NCI-H748 (cell line): ENCODE results near the gene MINAR2.

Experiments used
- DNase-seq: peaks from one replicate; lab custom pipeline; 2025; ENCODE audit not compliant: unreplicated experiment; lab: John Stamatoyannopoulos, UW

MINAR2 gene, protein sequence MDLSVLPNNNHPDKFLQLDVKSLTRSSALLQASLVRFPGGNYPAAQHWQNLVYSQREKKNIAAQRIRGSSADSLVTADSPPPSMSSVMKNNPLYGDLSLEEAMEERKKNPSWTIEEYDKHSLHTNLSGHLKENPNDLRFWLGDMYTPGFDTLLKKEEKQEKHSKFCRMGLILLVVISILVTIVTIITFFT

DNA sequence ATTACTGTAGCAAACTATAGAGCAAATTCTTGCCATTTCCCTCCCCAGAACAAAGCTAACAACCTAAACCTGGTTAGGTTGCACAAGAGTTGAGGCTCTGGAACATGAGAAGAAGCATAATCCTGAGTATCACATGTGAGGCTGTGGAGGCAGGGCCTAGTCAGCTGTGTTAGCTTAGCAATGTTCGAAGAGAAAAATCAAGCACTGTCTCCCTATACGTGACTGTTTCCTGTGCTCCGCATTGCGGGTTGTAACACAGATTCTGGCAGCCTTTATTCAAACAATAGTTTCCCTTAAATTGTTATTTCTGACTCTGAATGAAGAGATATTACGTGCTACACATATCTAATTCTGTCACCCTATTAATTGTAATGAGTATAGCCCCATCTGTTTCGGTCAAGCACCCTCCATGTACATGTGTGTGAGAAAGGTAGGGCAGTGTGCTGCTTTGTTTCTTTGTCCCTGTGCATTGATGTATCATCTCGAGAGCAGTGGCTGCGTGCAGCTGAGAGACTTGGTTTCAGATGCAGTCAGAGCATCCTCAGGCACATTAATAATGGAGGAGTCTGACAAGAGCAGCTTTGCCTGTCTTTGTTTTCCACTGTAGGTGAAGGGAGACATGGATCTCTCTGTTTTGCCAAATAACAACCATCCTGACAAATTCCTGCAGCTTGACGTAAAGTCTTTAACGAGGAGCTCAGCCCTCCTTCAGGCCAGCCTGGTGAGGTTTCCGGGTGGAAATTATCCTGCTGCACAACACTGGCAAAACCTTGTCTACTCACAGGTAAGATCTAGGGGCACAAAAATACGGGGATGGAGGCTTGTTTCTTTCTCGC lies at the start of gene MINAR2:
Gene MINAR2 (plus strand): TSS at position 523 of the 836 bp plus-strand sequence. CDS start 97 bp downstream, at position 620.
- DNase-seq, result peak; percentile 14

DNA sequence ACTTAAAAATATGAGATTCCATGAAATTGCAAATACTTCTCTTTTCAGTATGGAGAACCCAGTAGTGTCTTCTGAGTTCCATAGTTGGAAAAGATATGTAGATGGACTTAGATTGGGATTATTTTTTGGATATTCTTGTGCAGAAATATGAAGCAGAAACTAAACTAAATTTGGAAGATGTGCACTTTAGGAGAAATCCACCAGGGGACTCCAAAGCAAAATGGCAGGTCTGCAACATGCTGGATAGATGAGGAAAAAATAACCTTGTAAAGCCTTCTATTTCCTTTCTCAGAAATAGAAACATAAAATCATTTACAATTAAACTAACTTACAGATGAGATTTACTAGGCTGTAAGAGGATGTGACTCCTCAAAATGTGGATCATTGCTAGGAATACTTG lies 49.2 kb upstream of the MINAR2 start:
- DNase-seq, result no peak

DNA sequence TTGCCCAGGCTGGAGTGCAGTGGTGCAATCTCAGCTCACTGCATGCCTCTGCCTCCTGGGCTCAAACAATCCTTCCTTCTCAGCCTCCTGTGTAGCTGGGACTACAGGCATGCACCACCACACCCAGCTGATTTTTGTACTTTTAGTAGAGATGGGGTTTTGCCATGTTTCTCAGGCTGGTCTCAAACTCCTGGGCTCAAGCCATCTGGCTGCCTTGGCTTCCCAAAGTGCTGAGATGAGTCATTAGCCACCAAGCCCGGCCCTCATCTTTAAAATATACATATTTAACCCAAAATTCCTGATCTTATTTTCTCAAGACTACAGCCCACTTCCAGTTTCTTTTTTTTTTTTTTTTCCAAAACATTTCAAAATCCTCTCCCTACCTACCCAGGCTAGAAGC lies 31.7 kb upstream of the MINAR2 start:
- no peak for DNase-seq

DNA sequence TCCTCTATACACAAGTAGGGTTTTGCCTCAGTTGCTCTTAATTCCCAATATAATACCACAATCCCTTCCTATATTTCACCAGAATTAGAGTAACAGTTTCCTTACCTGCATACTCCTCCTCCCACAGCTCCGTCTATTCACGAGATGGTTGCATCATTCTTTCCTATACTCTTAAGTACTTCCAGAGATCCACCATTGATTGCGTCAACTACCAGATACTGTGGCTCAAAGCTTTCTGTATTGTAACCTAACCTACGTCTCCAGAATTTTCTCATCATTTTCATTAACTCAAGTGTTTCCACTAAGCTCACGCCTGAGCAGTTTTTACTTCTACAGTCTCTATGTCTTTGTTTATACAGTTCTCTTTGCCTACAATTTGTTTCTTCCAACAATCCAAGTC lies 31.2 kb upstream of the MINAR2 start:
- no peak for DNase-seq

DNA sequence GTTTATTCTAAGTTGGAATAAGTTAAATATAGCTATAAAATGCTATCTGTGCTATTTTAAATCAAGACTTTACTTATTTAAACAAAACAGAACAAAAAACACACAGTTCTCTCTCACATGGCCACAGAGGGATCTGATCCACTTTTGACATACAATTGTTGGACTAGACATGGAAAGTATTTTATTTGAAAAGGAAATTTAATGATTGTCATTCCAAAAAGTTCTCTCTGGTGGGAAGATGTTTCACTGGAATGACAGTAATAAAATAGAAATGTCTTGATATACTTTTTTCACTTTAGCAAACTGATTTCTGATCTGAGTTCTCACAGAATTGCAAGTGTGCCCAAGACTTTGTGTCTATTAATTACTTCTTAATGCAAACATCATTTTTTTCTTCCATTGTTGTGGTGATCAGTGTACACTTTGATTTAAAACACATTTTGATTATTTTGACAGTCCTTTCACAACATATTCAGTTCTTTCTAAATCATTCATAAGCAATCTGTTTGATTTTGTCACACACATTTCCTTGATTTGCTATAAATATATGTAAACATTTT lies 30.1 kb upstream of the MINAR2 start:
- no peak for DNase-seq

DNA sequence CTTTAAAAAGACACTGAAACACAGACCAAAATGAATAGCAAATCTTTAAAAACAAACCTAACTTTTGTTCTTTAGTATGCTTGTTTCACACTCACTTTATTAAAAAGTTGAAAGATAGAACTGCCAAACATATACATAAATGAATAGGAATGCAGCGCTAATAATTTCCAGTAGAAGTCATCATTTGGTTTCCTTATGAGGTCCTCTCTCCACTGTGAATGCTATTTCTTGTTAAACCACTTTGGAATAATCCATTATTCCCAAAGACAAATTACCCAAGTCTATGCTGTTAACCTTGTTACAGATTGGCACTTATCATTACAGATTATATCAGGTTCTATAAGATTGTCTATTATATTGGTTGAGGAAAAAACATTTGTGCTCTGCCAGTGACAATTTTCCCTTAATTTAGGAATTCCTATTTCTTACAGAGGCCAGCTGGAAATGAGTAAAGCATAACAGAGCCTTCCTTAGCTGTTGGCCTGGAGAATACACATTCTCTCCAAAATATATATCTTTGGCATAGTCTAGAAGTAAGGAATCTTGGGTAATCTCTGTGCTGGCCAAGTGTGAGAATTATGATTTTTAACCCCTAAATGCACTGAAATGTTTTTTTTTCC lies 29.3 kb upstream of the MINAR2 start:
- no peak for DNase-seq

DNA sequence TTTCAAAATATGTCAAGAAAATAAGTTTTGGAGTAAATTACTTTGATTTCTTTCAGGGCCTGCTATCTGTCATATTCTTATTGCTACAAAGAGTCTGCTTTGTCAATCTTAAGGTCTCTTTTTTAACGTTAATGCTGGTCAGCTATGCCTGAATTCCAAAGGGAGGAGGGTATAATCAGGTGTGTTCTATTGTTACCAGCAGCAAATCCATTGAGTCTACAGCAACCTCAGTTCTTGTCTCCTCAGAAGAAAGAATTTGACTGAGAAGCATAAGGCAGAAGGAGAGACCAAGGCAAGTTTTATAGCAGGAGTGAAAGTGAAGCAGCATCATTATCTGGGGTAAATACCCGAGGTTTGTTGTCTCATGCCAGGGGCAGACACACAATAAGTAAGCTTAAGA lies 23.7 kb upstream of the MINAR2 start:
- DNase-seq, result no peak

DNA sequence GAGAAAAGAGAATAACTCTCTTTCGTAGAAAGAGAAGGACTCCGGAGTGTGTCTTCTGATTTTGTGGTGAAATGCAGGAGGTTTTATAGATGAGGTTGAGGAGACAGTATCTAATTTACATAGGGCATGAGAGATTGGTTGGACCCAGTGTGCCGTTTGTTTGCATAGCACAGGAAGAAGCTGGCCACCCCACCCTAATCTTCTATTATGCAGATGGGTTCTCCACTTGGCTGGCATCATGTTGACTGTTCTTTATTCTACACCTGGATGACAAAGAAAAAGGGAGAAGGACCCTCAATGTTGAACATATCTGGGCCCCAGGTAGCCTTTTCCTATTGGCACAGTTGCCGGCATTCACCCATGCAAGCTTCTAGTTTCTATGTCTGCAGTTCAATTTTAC lies 23.2 kb upstream of the MINAR2 start:
- peak; percentile 26 for DNase-seq

DNA sequence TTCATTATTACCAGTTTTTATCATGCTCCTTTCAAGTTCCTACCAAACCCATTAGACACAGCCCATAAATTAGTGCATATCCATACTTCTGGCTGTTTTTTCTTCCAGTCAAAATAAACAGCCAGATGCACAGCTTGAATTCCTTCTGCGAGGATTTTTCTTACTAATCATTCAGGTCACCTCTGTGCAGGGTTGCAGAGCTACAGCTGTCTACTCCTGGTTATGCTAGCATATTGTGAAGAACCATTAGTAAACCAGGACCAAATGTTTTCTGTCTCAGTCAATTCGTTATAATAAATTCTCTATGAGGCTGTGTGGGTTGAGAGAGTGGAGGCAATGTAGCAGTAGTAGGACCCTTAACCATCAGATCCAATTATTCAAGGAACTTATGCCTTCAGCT lies 8.1 kb upstream of the MINAR2 start:
- no peak for DNase-seq

DNA sequence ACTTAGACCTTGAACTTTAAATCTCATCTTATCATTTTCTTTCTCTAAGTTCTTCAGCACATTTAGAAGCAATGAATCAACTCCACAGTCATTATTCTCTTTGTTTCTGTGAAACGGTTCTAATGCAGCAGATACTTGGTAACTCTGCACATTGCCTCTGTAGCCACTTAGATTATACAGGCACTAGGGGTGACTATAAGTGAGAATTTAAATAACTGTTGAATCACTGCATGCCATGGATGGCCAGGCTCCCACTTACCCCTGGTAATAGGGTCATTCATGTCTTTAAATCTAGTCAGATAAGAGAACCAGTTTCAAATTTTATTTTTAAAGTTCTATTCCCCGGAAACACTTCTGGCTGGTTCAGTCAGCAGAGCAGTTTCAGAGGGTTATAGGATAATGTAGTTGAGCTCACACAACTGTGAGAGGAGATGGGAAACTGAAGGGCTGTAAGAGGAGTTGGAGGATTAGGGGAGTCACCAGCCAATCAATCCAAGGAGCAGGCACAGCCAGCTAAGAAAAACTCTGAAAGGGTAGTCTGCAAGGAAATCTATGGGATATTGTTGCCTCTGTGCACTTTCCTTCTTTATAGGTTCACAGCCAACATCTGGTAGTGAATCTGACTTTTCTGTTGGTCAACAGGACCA lies 4.2 kb upstream of the MINAR2 start:
- no peak for DNase-seq

DNA sequence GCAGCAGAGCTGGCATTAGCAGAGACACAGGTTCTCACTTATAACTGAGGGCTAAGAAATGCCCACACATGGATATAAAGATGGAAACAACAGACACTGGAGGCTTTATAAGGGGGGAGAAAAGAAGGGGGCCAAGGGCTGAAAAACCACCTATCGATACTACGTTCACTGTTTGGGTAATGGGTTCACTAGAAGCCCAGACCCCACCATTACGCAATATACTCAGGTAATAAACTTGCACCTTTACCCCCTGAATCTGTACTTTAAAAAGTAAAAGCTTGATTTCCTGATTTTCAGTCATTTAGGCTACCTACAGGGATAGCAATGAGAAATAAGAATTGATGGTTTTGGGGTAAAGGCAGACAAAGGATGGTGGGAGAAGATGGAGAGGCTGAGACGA lies 1.9 kb upstream of the MINAR2 start:
- no peak for DNase-seq

DNA sequence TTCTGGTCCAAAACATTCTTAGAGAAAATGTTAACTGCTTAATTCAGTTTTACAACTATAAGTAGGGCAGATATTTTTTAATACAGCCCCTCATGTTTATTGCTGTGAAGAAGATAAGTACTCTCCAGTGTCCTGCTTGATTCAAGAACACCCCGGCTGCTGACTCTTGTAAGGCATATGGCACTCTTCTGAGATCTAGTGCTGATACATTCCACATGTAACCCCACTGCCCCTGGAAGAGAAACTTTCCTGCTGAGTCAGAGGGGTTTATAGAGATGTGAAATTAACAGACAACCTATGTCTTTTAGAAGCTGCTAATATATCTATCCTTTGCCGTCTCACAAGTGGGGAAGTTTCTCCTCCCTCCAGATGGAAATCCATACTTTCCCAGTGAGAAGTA lies 1.0 kb upstream of the MINAR2 start:
- no peak for DNase-seq

DNA sequence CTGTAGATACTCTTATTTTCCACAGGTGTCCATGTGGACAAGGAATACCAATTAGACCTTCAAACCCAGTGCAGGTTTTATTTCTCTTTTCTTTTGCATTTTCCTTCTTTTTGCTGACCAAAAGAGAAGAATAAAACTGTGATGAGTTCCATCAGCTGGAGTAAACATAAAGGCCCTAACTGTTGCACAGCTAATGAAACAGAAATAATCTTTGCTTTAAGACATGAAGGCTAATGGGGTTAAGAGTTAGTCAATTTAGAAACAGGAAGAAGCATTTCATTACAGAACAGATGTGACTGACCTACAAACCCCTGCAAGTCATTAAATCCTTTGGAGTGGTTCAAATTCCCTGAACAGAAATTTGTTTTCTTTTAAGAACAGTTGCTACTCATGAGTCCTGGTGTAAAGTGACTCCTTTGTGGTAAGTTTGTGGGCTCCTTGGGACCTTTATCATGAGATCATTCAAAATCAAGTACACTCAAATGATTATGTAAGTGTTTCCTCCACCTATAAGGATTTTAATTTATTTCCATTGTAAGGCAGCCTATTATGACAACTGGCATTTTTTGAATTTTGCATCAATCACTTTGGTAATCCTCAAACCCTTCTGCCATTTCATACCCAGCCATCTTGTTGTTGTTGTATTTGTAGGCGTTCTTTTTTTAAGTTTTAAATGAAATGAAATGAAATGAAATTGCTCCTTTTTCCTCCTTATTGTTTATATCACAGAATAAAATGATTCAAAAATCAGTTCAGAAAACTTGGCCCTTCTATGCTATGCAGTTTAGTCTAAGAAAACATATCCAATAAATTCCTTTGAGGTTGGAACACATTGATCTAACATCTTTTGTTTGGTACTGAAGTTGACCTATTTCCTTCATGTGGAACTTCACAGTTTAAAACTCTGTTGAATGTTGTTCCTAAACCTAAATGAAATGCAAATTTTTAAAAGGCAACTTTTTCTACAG lies 1.3 kb downstream of the MINAR2 start:
- DNase-seq, result no peak

DNA sequence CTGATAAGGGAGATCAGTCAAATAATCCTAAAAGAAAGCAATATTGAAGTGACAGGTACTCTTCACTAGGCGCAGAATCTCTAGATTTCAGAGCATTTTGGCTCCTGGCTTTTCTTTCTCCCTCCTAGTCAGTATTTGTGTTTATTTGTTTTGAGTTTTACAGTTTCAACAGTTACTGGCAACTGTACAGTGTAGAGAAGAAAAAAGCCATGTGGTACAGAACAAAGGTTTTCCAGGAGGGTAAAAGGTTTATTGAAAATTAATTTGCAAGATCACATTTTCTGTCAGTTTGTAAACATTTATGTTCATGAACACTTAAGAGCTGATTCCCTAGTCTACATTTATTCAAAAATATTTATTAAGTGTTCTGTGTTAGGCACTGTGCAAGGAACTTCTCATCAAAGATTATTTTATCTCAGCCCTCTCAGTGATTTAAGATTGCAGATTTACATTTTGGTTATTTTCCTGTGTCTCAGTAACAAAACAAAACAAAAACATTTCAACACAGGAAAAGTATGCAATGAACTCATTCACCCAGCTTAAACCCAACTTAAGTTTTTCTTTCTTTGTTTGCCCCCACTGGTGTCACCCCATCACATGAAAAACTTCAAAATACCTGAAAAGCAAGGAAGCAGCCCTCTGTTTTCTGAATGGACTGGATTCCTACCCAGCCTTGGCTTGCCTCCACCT lies 12.9 kb downstream of the MINAR2 start:
- no peak for DNase-seq

DNA sequence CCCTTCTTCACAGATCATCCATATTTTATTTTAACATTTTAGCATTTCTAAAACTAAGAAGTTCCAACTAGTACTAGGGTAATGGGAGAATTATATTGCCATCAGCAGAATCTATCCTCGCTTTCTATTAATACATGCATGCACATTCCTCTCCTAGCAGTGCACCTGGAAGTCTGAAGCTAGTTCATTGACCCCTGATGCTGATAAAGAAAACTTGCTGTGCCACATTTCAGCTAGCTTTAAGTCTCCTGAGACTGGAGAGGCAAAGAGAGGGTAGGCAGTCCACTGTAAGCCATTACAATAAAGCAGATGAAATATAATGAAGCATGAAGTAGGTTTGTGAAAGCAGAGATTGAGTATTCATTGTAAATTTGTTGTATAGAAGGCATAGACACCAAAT lies 15.8 kb downstream of the MINAR2 start:
- no peak for DNase-seq

DNA sequence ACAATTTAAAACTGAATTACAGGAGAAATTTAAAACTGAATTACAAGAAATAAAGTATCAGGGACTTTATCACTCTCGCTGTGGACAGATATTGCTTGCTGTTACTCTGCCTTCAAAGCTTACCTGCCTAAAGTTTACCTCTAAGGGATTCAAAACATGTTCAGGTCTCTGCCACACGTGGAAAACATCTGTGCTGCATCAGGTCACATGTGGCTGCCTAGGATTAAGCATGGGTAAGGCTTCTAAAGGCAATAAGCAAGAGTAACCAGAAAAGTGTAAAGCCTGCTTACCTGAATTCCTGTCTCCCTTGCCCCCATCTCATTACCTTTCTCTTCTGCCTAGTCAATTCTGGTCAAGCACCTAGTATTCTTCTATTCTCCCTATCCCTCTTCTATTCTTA lies 18.9 kb downstream of the MINAR2 start:
- DNase-seq, result no peak

DNA sequence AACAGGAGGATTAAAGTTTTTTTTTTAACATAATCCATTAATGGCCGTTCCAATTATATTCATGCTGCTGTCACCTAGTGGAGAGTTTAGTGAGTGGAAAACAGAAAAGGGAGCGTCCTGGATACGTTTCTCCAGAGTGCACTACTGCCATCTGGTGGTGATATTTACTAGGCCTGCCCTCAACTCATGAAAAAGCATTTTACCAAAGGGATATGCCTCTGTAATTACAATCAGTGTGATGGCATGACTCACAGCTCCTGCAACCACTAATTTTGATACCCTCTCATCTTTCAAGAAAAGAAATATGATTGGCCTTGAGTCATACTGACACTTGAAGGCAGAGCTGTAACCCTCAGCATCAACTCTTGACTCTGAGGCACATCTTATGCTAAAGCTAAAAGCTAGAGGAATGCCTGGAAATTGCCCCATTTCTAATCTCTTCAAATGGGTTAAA lies 20.1 kb downstream of the MINAR2 start:
- peak; percentile 84 for DNase-seq

DNA sequence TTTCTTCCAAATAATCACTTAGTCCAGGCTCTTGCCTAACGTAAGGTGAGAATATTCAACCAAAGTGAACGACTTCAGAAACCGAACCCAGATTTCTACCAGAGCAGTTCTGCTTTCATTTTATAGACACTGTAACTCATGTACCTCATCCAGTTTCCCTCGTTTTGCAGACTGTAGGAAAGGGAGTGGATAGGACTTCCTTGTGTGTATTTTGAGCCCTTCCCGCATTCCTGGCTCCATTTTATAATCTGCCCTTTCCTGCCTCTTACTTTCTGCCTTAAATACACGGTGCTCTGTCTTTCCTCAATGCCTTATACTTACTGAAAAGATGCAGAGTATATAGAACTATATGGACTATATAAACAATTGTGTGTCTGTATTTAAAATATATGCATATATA lies 20.8 kb downstream of the MINAR2 start:
- no peak for DNase-seq

DNA sequence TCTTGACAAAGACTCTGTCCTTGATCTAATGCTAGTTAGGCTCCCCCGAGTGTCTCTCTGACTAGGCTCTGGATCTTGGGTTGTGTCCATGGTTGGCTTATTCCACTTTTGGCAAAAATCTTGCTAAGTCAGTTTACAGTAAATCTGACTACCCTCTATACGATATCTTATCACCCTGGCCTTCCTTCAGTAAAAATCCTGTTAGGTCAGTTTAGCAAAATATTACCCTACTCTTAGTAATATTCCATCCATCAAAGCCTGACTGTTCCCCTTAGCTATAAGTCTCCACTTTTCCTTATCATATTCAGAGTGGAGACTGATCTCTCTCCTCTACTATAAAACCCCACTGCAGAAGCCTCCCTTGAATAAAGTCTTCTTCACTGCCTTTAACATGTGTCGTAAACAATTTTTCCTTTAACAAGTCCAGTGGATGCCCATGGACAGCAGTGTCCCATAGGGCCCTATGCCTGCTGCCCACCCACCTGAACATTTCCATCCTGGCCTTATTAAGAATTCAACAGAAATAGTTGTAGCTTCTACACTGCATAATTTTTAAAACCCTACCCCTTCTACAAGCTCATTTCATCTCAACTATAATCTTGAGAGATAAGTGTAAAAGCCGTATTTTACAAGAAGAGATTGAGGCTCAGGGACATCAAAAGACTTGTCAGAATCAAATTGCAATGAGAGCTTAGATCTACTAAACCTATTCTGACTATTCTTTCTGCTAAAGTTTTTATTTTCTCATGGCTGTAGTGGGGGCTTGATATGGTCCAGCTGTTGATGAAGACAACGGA lies 22.3 kb downstream of the MINAR2 start:
- DNase-seq, result no peak
